ENCODE measurements around the gene TXNDC11.

The TXNDC11 gene

GRCh38 chr16:11674818-11675560 lies 67.7 kb downstream of the TXNDC11 start:
- no peak for DNase-seq (ENCODE audit: low read depth)

GRCh38 chr16:11674001-11674817 lies 68.4 kb downstream of the TXNDC11 start:
- DNase-seq (ENCODE audit: low read depth): no peak

GRCh38 chr16:11673091-11674000 lies 69.3 kb downstream of the TXNDC11 start:
- DNase-seq (ENCODE audit: low read depth): no peak

- no peak for DNase-seq (ENCODE audit: low read depth)
Measured at GRCh38 chr16:11672206-11673090, 70.2 kb downstream of the TXNDC11 start.

GRCh38 chr16:11671676-11672075 lies 71.0 kb downstream of the TXNDC11 start:
- no peak for DNase-seq (ENCODE audit: low read depth)

- no peak for DNase-seq (ENCODE audit: low read depth)
Measured at GRCh38 chr16:11671271-11671670, 71.4 kb downstream of the TXNDC11 start.

GRCh38 chr16:11670171-11671131 lies 72.2 kb downstream of the TXNDC11 start:
- DNase-seq (ENCODE audit: low read depth): no peak

GRCh38 chr16:11669380-11670146 lies 73.1 kb downstream of the TXNDC11 start:
- no peak for DNase-seq (ENCODE audit: low read depth)

- no peak for DNase-seq (ENCODE audit: low read depth)
Measured at GRCh38 chr16:11668623-11669379, 73.9 kb downstream of the TXNDC11 start.

GRCh38 chr16:11667824-11668622 lies 74.6 kb downstream of the TXNDC11 start, which contains the start of gene SNN:
Gene SNN (plus strand): TSS chr16:11668455. CDS start chr16:11676060, 7,605 bp downstream.
- peak; percentile 84 for DNase-seq (ENCODE audit: low read depth)

- DNase-seq (ENCODE audit: low read depth): no peak
Measured at GRCh38 chr16:11667221-11667823, 75.3 kb downstream of the TXNDC11 start.

- no peak for DNase-seq (ENCODE audit: low read depth)
Measured at GRCh38 chr16:11666103-11667055, 76.3 kb downstream of the TXNDC11 start.

GRCh38 chr16:11665071-11665491 lies 77.6 kb downstream of the TXNDC11 start:
- DNase-seq (ENCODE audit: low read depth): no peak

GRCh38 chr16:11662582-11662981 lies 80.1 kb downstream of the TXNDC11 start:
- no peak for DNase-seq (ENCODE audit: low read depth)

GRCh38 chr16:11660565-11660964 lies 82.1 kb downstream of the TXNDC11 start:
- no peak for DNase-seq (ENCODE audit: low read depth)

Data from stimulated activated CD8-positive, alpha-beta memory T cell treated with anti-CD3 and anti-CD28 coated beads, Interleukin-4, amount 100 ng/mL, for 24 hours (primary cell).